Measurements from ENCODE around the gene KLF1. TPM values are rescaled to one million over a fixed set of nuclear protein-coding genes. Genes with fewer than 3 reads are reported as not detected.

KLF1 gene
- total RNA-seq, 1 donor from 2014 or later, result not detected

- H3K27me3 Mint-ChIP-seq (ENCODE audit: unreplicated experiment), result peaks cover 12% of the 10 kb centered on the region
- no peak overlapping the region for H3K27ac Mint-ChIP-seq (ENCODE audit: unreplicated experiment)
- no peak for TF ChIP-seq CTCF (IDR thresholded peaks at IDR 0.05)
- no peak for DNase-seq (ENCODE audit: extremely low spot score, unreplicated experiment)
- peaks cover 5% of the 10 kb centered on the region for H3K4me1 Mint-ChIP-seq (ENCODE audit: unreplicated experiment)
- H3K4me3 Mint-ChIP-seq (ENCODE audit: unreplicated experiment), result no peak overlapping the region
- H3K9me3 Mint-ChIP-seq (ENCODE audit: unreplicated experiment), result no peaks in the 10 kb centered on the region
- no peaks in the 10 kb centered on the region for H3K36me3 Mint-ChIP-seq (ENCODE audit: unreplicated experiment)
Observed at GRCh38 chr19:12912571-12912970, 25.6 kb upstream of the KLF1 start.

- no peak overlapping the region for H3K27ac Mint-ChIP-seq (ENCODE audit: unreplicated experiment)
- no peaks in the 10 kb centered on the region for H3K27me3 Mint-ChIP-seq (ENCODE audit: unreplicated experiment)
- H3K4me3 Mint-ChIP-seq (ENCODE audit: unreplicated experiment), result no peak overlapping the region
- H3K36me3 Mint-ChIP-seq (ENCODE audit: unreplicated experiment), result no peaks in the 10 kb centered on the region
- no peaks in the 10 kb centered on the region for H3K4me1 Mint-ChIP-seq (ENCODE audit: unreplicated experiment)
- no peak for DNase-seq (ENCODE audit: extremely low spot score, unreplicated experiment)
- no peaks in the 10 kb centered on the region for H3K9me3 Mint-ChIP-seq (ENCODE audit: unreplicated experiment)
- TF ChIP-seq CTCF (IDR thresholded peaks at IDR 0.05), result no peak
Observed at GRCh38 chr19:12907166-12907565, 20.2 kb upstream of the KLF1 start.

GRCh38 chr19:12899891-12900518 is 13.0 kb upstream of the KLF1 start:
- DNase-seq (ENCODE audit: extremely low spot score, unreplicated experiment), result no peak
- Mint-ChIP-seq H3K36me3 (ENCODE audit: unreplicated experiment) (peaks cover 4% of the 10 kb centered on the region), H3K4me3 (ENCODE audit: unreplicated experiment) (no peak overlapping the region), H3K4me1 (ENCODE audit: unreplicated experiment) (no peaks in the 10 kb centered on the region), H3K27me3 (ENCODE audit: unreplicated experiment) (no peaks in the 10 kb centered on the region), H3K27ac (ENCODE audit: unreplicated experiment) (no peak overlapping the region), H3K9me3 (ENCODE audit: unreplicated experiment) (no peaks in the 10 kb centered on the region)
- no peak for TF ChIP-seq CTCF (IDR thresholded peaks at IDR 0.05)

- TF ChIP-seq CTCF (IDR thresholded peaks at IDR 0.05), result no peak
- Mint-ChIP-seq H3K27me3 (ENCODE audit: unreplicated experiment) (no peaks in the 10 kb centered on the region), H3K4me1 (ENCODE audit: unreplicated experiment) (peaks cover 9% of the 10 kb centered on the region), H3K27ac (ENCODE audit: unreplicated experiment) (no peak overlapping the region), H3K9me3 (ENCODE audit: unreplicated experiment) (no peaks in the 10 kb centered on the region), H3K4me3 (ENCODE audit: unreplicated experiment) (no peak overlapping the region), H3K36me3 (ENCODE audit: unreplicated experiment) (peaks cover 11% of the 10 kb centered on the region)
- DNase-seq (ENCODE audit: extremely low spot score, unreplicated experiment), result no peak
Observed at GRCh38 chr19:12896460-12896859, 9.5 kb upstream of the KLF1 start.

GRCh38 chr19:12893582-12893981 is 6.6 kb upstream of the KLF1 start:
- Mint-ChIP-seq H3K27me3 (ENCODE audit: unreplicated experiment) (no peaks in the 10 kb centered on the region), H3K4me3 (ENCODE audit: unreplicated experiment) (no peak overlapping the region), H3K36me3 (ENCODE audit: unreplicated experiment) (peaks cover 11% of the 10 kb centered on the region), H3K4me1 (ENCODE audit: unreplicated experiment) (peaks cover 17% of the 10 kb centered on the region), H3K27ac (ENCODE audit: unreplicated experiment) (no peak overlapping the region), H3K9me3 (ENCODE audit: unreplicated experiment) (no peaks in the 10 kb centered on the region)
- DNase-seq (ENCODE audit: extremely low spot score, unreplicated experiment), result no peak
- no peak for TF ChIP-seq CTCF (IDR thresholded peaks at IDR 0.05)

Measured in osteocyte (in vitro differentiated cells).